Transverse colon (tissue), 4 donors: ENCODE results near the gene MTOR. TPM values are rescaled to one million over a fixed set of nuclear protein-coding genes. Genes with fewer than 3 reads are reported as not detected.
"Not testable (repeated sequence)": the region's sequence is repeated elsewhere in the genome, so short reads cannot be mapped to it uniquely, and the experiment has no call there.

Source experiments
- DNase-seq: peaks from one replicate; pipeline ENCODE4 v3.0.0-alpha.2; 2019
- H3K27ac ChIP-seq, 4 donors: fragments of 200-600 bp; sonication (generic); 2 replicates each; pipeline ENCODE4 v1.5.1; 2016 to 2018; ENCODE audit warnings: inconsistent platforms in 4 of 4
- H3K27me3 ChIP-seq: fragments of 200-600 bp; sonication (generic); 2 replicates; pipeline ENCODE4 v1.5.1; 2017; ENCODE audit warnings: inconsistent platforms
- H3K36me3 ChIP-seq, 4 donors: fragments of 200-600 bp; sonication (generic); 2 replicates each; pipeline ENCODE4 v1.5.1; 2017 to 2019; ENCODE audit warnings: inconsistent platforms in 4 of 4
- H3K4me1 ChIP-seq, 4 donors: fragments of 200-600 bp; sonication (generic); 2 replicates each; pipeline ENCODE4 v1.5.1; 2017 to 2020; ENCODE audit warnings: inconsistent platforms in 4 of 4
- H3K4me3 ChIP-seq, 4 donors: fragments of 200-600 bp; sonication (generic); 1 replicate in 1 of 4; 2 replicates in 3 of 4; pipeline versions ENCODE4 v1.5.1 to v1.6.1; 2017 to 2019; ENCODE audit warnings: inconsistent platforms in 4 of 4
- H3K9me3 ChIP-seq, 2 donors: fragments of 200-600 bp; sonication (generic); 2 replicates each; pipeline ENCODE4 v1.5.1; 2017 to 2019; ENCODE audit warnings: inconsistent platforms in 2 of 2
- CTCF ChIP-seq, 5 experiments: fragments of 200-600 bp in 3 of 5; fragments of 450-650 bp in 2 of 5; sonication (generic) in 3 of 5; IDR thresholded peaks; 1 replicate in 2 of 5; 2 replicates in 3 of 5; pipeline ENCODE4 v1.5.1; 2016 to 2017; ENCODE audit warnings: antibody characterized with exemption in 5 of 5, inconsistent platforms in 3 of 5, mild to moderate bottlenecking in 2 of 5, moderate library complexity in 1 of 5
- EP300 ChIP-seq: sonication (generic); formaldehyde crosslinking; IDR thresholded peaks from one replicate; pipeline ENCODE4 v1.6.1; 2017; ENCODE audit warnings: antibody characterized with exemption, low read depth
- POLR2A ChIP-seq: fragments of 450-650 bp; IDR thresholded peaks from one replicate; pipeline ENCODE4 v1.6.1; 2016; ENCODE audit warnings: antibody characterized with exemption, mild to moderate bottlenecking, moderate library complexity
- POLR2AphosphoS5 ChIP-seq, 3 donors: sonication (generic); formaldehyde crosslinking; IDR thresholded peaks; one replicate each; pipeline ENCODE4 v1.6.1; 2016; ENCODE audit warnings: antibody characterized with exemption in 3 of 3
- WGBS, 2 donors: methylation state at CpG; one replicate each; pipeline ENCODE4 v1.1.5; 2018; ENCODE audit warnings: low coverage in 1 of 2; 5-methylcytosine and 5-hydroxymethylcytosine counted together
- in situ Hi-C, 4 donors: fragments of 200-750 bp; cut with MboI; loops; one replicate each; pipeline versions ENCODE4 v1.15.0 to v1.15.1; 2017; ENCODE audit warnings: low sequenced_read_pairs in 3 of 4, low pct_ligation_motif_present in 1 of 4, low pct_unique_long_range_greater_than_20kb in 1 of 4
- intact Hi-C: fragments of 100-400 bp; cut with DNase I; formaldehyde crosslinking; loops from one replicate; pipeline ENCODE4 v1.15.1; 2023; ENCODE audit warnings: low total_unique reads
- total RNA-seq, 4 donors: library from RNA; depleted of rRNA; stranded (reverse); fragments of >200 nt; gene quantifications; one replicate each; pipeline ENCODE4 v1.1.0, GENCODE V29; 2016

MTOR gene
- total RNA-seq, 4 donors from 2014 or later = 31.0 to 45.6 (median 40.6) TPM

GRCh38 chr1:11064942-11065341, 197.4 kb downstream of the MTOR start:
- H3K27ac ChIP-seq = no peak overlapping the region
- H3K36me3 ChIP-seq = peaks cover 0 to 46% (median 23%) of the 10 kb centered on the region in 4 donors
- intact Hi-C loops (no loop called here), in situ Hi-C loops (no loop called here)
- no peaks in the 10 kb centered on the region for H3K9me3 ChIP-seq
- WGBS, 2 donors = 94 to 95% methylated on average over 3 of the region's 3 CpGs
- no peak overlapping the region for H3K4me3 ChIP-seq
- TF ChIP-seq EP300 = no peak
- no peak for TF ChIP-seq POLR2A
- no peak for TF ChIP-seq POLR2AphosphoS5 (IDR thresholded peaks at IDR 0.05)
- no peak for TF ChIP-seq CTCF (IDR thresholded peaks at IDR 0.05)
- H3K4me1 ChIP-seq = peaks cover 5 to 11% (median 8%) of the 10 kb centered on the region in 4 donors
- DNase-seq = no peak
- H3K27me3 ChIP-seq = no peaks in the 10 kb centered on the region

GRCh38 chr1:11063937-11064537, 198.3 kb downstream of the MTOR start:
- WGBS, 2 donors = 85 to 91% methylated on average over 8 to 18 of the region's 18 CpGs
- in situ Hi-C loops, H3K27me3 ChIP-seq, H3K27ac ChIP-seq, intact Hi-C loops, H3K4me3 ChIP-seq, H3K9me3 ChIP-seq, DNase-seq: not testable (repeated sequence)
- Histone ChIP-seq H3K36me3 (peaks cover 0 to 37% (median 18%) of the 10 kb centered on the region in 4 donors), H3K4me1 (peaks cover 5 to 15% (median 12%) of the 10 kb centered on the region in 4 donors)

- no peak for DNase-seq
- H3K4me3 ChIP-seq = no peak overlapping the region
- H3K9me3 ChIP-seq = no peaks in the 10 kb centered on the region
- TF ChIP-seq CTCF (IDR thresholded peaks at IDR 0.05) (no peak), POLR2AphosphoS5 (IDR thresholded peaks at IDR 0.05) (no peak), EP300 (no peak), POLR2A (no peak)
- intact Hi-C loops = no loop called here
- in situ Hi-C loops = no loop called here
- WGBS, 2 donors = 40 to 51% methylated on average over 1 to 3 of the region's 3 CpGs
- no peak overlapping the region for H3K27ac ChIP-seq
- peaks cover 10 to 22% (median 19%) of the 10 kb centered on the region in 4 donors for H3K4me1 ChIP-seq
- H3K27me3 ChIP-seq = no peaks in the 10 kb centered on the region
- peaks cover 0 to 27% (median 13%) of the 10 kb centered on the region in 4 donors for H3K36me3 ChIP-seq
Observed at GRCh38 chr1:11062965-11063401, 199.4 kb downstream of the MTOR start.

- WGBS, 2 donors = 68% methylated on average over 5 of the region's 5 CpGs; no CpG with 5 or more reads in 1 of the 2 donors
Observed at GRCh38 chr1:11061652-11062365, 200.5 kb downstream of the MTOR start.

More at GRCh38 chr1:11061652-11062365, 200.5 kb downstream of the MTOR start:
- Histone ChIP-seq H3K4me3 (no peak overlapping the region), H3K27ac (no peak overlapping the region), H3K36me3 (peaks cover 0 to 21% (median 9%) of the 10 kb centered on the region in 4 donors), H3K4me1 (peaks cover 10 to 22% (median 19%) of the 10 kb centered on the region in 4 donors), H3K27me3 (no peaks in the 10 kb centered on the region), H3K9me3 (no peaks in the 10 kb centered on the region)
- in situ Hi-C loops = no loop called here
- DNase-seq = no peak
- no peak for TF ChIP-seq POLR2A
- TF ChIP-seq POLR2AphosphoS5 (IDR thresholded peaks at IDR 0.05) = no peak
- TF ChIP-seq CTCF (IDR thresholded peaks at IDR 0.05) = no peak
- no peak for TF ChIP-seq EP300
- intact Hi-C loops = no loop called here
